ENCODE measurements around the gene BACH2.

The BACH2 gene

GRCh38 chr6:90194371-90194841 lies 102.2 kb downstream of the BACH2 start:
- H3K4me1 ChIP-seq (ENCODE audit: control insufficient read depth, low read length), result peaks cover 100% of the 10 kb centered on the region
- TF ChIP-seq, protein P1, sequence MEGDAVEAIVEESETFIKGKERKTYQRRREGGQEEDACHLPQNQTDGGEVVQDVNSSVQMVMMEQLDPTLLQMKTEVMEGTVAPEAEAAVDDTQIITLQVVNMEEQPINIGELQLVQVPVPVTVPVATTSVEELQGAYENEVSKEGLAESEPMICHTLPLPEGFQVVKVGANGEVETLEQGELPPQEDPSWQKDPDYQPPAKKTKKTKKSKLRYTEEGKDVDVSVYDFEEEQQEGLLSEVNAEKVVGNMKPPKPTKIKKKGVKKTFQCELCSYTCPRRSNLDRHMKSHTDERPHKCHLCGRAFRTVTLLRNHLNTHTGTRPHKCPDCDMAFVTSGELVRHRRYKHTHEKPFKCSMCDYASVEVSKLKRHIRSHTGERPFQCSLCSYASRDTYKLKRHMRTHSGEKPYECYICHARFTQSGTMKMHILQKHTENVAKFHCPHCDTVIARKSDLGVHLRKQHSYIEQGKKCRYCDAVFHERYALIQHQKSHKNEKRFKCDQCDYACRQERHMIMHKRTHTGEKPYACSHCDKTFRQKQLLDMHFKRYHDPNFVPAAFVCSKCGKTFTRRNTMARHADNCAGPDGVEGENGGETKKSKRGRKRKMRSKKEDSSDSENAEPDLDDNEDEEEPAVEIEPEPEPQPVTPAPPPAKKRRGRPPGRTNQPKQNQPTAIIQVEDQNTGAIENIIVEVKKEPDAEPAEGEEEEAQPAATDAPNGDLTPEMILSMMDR (IDR thresholded peaks at IDR 0.05; ENCODE audit: low read depth, low read length, poor library complexity, severe bottlenecking), result no peak
- no peak for TF ChIP-seq EZH2phosphoT487 (IDR thresholded peaks at IDR 0.05; ENCODE audit: borderline replicate concordance, low read length)
- H3K4me2 ChIP-seq (ENCODE audit: low read length), result peak overlapping the region; percentile 41
- H3K9me2 ChIP-seq (replicated peaks; ENCODE audit: control insufficient read depth, low read length), result no peaks in the 10 kb centered on the region
- H3K4me3 ChIP-seq (ENCODE audit: low read length), result no peak overlapping the region
- peaks cover 100% of the 10 kb centered on the region for H3K79me2 ChIP-seq (ENCODE audit: control insufficient read depth, low read length)
- no peak overlapping the region for H3K27ac ChIP-seq (ENCODE audit: low read depth, low read length)
- H3K9me3 ChIP-seq (ENCODE audit: control insufficient read depth, insufficient read depth, low read length), result no peaks in the 10 kb centered on the region
- H3K36me3 ChIP-seq (ENCODE audit: control insufficient read depth, low read length), result peaks cover 99% of the 10 kb centered on the region
- peaks cover 45% of the 10 kb centered on the region for H3F3A ChIP-seq (ENCODE audit: control insufficient read depth, insufficient read depth)
- H3K27me3 ChIP-seq (ENCODE audit: control insufficient read depth, low read length), result no peaks in the 10 kb centered on the region
- peaks cover 88% of the 10 kb centered on the region for H4K20me1 ChIP-seq (ENCODE audit: control insufficient read depth, insufficient read depth, low read depth, low read length)

DNA sequence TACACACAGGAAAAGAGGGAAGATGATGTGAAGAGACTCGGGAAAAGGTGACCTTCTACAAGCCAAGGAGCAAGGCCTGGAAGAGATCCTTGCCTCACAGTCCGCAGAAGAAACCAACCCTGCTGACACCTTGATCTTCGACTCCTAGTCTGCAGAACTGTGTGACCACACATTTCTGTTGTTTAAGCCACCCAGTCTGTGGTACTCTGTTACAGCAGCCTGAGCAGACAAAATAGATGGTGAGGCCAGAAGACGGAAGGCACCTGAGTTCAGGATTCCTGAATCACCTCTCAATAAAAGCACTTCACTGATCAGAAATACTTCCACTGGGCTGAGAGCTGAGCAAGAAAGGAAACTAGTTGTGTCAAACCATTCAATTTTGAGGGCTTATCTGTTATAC lies 103.3 kb downstream of the BACH2 start:
- Histone ChIP-seq H3K79me2 (ENCODE audit: control insufficient read depth, low read length) (peaks cover 100% of the 10 kb centered on the region), H3K27me3 (ENCODE audit: control insufficient read depth, low read length) (no peaks in the 10 kb centered on the region), H3K9me2 (replicated peaks; ENCODE audit: control insufficient read depth, low read length) (no peaks in the 10 kb centered on the region), H4K20me1 (ENCODE audit: control insufficient read depth, insufficient read depth, low read depth, low read length) (peaks cover 79% of the 10 kb centered on the region), H3K4me2 (ENCODE audit: low read length) (peak overlapping the region; percentile 41), H3K36me3 (ENCODE audit: control insufficient read depth, low read length) (peaks cover 95% of the 10 kb centered on the region), H3K4me3 (ENCODE audit: low read length) (peak overlapping the region; percentile 16; the same call in 1 of the 2 replicates), H3K27ac (ENCODE audit: low read depth, low read length) (0 out of 2 replicates have a peak overlapping the region, but pooled peaks have one; percentile 3), H3K4me1 (ENCODE audit: control insufficient read depth, low read length) (peaks cover 100% of the 10 kb centered on the region), H3F3A (ENCODE audit: control insufficient read depth, insufficient read depth) (peaks cover 47% of the 10 kb centered on the region), H3K9me3 (ENCODE audit: control insufficient read depth, insufficient read depth, low read length) (no peaks in the 10 kb centered on the region)
- no peak for TF ChIP-seq EZH2phosphoT487 (IDR thresholded peaks at IDR 0.05; ENCODE audit: borderline replicate concordance, low read length)
- TF ChIP-seq, protein P1 (IDR thresholded peaks at IDR 0.05; ENCODE audit: low read depth, low read length, poor library complexity, severe bottlenecking), result no peak

GRCh38 chr6:90192857-90193256 lies 103.8 kb downstream of the BACH2 start:
- H4K20me1 ChIP-seq (ENCODE audit: control insufficient read depth, insufficient read depth, low read depth, low read length), result peaks cover 76% of the 10 kb centered on the region
- H3F3A ChIP-seq (ENCODE audit: control insufficient read depth, insufficient read depth), result peaks cover 43% of the 10 kb centered on the region
- peaks cover 92% of the 10 kb centered on the region for H3K36me3 ChIP-seq (ENCODE audit: control insufficient read depth, low read length)
- no peaks in the 10 kb centered on the region for H3K9me3 ChIP-seq (ENCODE audit: control insufficient read depth, insufficient read depth, low read length)
- TF ChIP-seq EZH2phosphoT487 (IDR thresholded peaks at IDR 0.05; ENCODE audit: borderline replicate concordance, low read length), result no peak
- TF ChIP-seq, protein P1 (IDR thresholded peaks at IDR 0.05; ENCODE audit: low read depth, low read length, poor library complexity, severe bottlenecking), result no peak
- no peaks in the 10 kb centered on the region for H3K27me3 ChIP-seq (ENCODE audit: control insufficient read depth, low read length)
- peak overlapping the region; percentile 16 for H3K4me3 ChIP-seq (ENCODE audit: low read length)
- peaks cover 100% of the 10 kb centered on the region for H3K79me2 ChIP-seq (ENCODE audit: control insufficient read depth, low read length)
- H3K27ac ChIP-seq (ENCODE audit: low read depth, low read length), result peak overlapping the region; percentile 3
- H3K4me1 ChIP-seq (ENCODE audit: control insufficient read depth, low read length), result peaks cover 99% of the 10 kb centered on the region
- H3K4me2 ChIP-seq (ENCODE audit: low read length), result peak overlapping the region; percentile 41
- no peaks in the 10 kb centered on the region for H3K9me2 ChIP-seq (replicated peaks; ENCODE audit: control insufficient read depth, low read length)
